Measurements from ENCODE around the gene WTAP.
"Not testable (repeated sequence)": the region's sequence is repeated elsewhere in the genome, so short reads cannot be mapped to it uniquely, and the experiment has no call there.

The WTAP gene

DNA sequence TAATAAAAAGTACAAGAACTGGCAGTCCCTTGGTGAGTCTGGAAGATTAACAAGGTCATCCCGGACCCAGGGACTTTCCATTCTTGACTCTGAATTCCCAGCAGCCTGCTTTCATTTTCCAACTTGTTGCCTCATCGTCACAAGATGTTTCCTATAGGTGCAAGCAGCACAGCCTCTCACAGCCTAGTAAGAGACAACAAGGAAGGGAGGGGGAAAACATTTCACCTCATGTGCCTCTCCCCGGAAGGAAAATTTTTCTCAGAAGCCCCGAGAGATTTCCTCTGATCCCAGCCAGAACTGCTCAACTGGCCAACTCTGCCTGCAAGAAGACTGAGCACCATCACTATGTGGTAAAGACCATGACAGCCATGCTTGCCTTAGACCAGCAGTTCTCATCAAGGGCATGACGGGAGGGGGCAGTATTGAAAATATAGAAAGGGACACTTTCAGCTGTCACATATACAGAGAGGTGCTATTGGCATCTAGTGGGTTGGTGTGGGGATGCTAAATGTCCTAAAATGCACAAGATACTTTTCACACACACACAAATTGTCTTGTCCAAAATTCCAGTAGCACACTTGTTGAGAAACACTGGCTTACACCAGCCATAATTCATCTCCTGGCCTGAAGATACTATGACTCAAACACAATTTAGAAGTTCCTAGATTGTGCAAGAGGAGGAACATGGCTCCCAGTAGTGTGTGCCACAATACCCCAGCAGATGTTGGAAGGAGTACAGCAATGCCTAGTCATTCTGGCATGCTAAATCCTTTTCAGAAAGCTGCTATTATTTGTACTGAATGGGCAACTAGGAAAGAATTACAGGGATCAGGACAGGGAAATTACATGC, 10.8 kb upstream of the WTAP start:
- H3K4me3 ChIP-seq (ENCODE audit: low read depth, low read length): no peak overlapping the region
- peak overlapping the region; percentile 72 for H3K27ac ChIP-seq
- DNase-seq: peak; percentile 65
- in situ Hi-C loops (cut with HindIII; ENCODE audit: low pct_ligation_motif_present, low sequenced_read_pairs): no loop called here
- H3K27me3 ChIP-seq (replicated peaks): no peaks in the 10 kb centered on the region
- no peak for TF ChIP-seq CTCF (IDR thresholded peaks at IDR 0.05; ENCODE audit: low read depth, low read length, missing control alignments)
- no peaks in the 10 kb centered on the region for H3K36me3 ChIP-seq (replicated peaks)

- H3K27ac ChIP-seq: no peak overlapping the region
- H3K36me3 ChIP-seq (replicated peaks): no peaks in the 10 kb centered on the region
- DNase-seq: no peak
- no peak for TF ChIP-seq CTCF (IDR thresholded peaks at IDR 0.05; ENCODE audit: low read depth, low read length, missing control alignments)
- in situ Hi-C loops (cut with HindIII; ENCODE audit: low pct_ligation_motif_present, low sequenced_read_pairs): no loop called here
- H3K27me3 ChIP-seq (replicated peaks): no peaks in the 10 kb centered on the region
- H3K4me3 ChIP-seq (ENCODE audit: low read depth, low read length): no peak overlapping the region
These were observed 8.7 kb upstream of the WTAP start for GRCh38 chr6:159718634-159719033.

DNA sequence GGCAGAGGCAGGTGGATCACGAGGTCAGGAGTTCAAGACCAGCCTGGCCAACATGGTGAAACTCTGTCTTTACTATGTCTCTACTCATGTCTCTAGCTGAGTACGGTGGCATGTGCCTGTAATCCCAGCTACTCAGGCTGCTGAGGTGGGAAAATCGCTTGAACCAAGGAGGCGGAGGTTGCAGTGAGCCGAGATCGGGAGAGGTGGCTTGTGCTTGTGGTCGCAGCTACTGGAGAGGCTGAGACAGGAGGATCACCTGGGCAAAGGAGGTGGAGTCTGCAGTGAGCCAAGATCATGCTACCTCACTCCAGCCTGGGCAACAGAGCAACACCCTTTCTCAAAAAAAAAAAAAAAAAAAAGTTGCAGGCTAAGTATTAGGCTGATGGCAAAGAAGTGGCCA, 8.0 kb upstream of the WTAP start:
- no peak for DNase-seq
- no peak for TF ChIP-seq CTCF (IDR thresholded peaks at IDR 0.05; ENCODE audit: low read depth, low read length, missing control alignments)
- H3K36me3 ChIP-seq (replicated peaks): no peaks in the 10 kb centered on the region
- H3K27me3 ChIP-seq (replicated peaks): no peaks in the 10 kb centered on the region
- H3K4me3 ChIP-seq (ENCODE audit: low read depth, low read length): no peak overlapping the region
- H3K27ac ChIP-seq: no peak overlapping the region
- in situ Hi-C loops (cut with HindIII; ENCODE audit: low pct_ligation_motif_present, low sequenced_read_pairs): no loop called here

- peak; percentile 47 for TF ChIP-seq CTCF (IDR thresholded peaks at IDR 0.05; ENCODE audit: low read depth, low read length, missing control alignments)
- no peak for DNase-seq
- Histone ChIP-seq H3K36me3 (replicated peaks) (no peaks in the 10 kb centered on the region), H3K4me3 (ENCODE audit: low read depth, low read length) (no peak overlapping the region), H3K27me3 (replicated peaks) (no peaks in the 10 kb centered on the region), H3K27ac (no peak overlapping the region)
- in situ Hi-C loops (cut with HindIII; ENCODE audit: low pct_ligation_motif_present, low sequenced_read_pairs): no loop called here
These were observed 6.6 kb upstream of the WTAP start for GRCh38 chr6:159720708-159721107.

GRCh38 chr6:159721981-159722380, 5.3 kb upstream of the WTAP start:
- H3K27me3 ChIP-seq (replicated peaks); H3K36me3 ChIP-seq (replicated peaks); H3K4me3 ChIP-seq (ENCODE audit: low read depth, low read length); DNase-seq; H3K27ac ChIP-seq; in situ Hi-C loops (cut with HindIII; ENCODE audit: low pct_ligation_motif_present, low sequenced_read_pairs): not testable (repeated sequence)

GRCh38 chr6:159722655-159723054, 4.7 kb upstream of the WTAP start:
- no peak overlapping the region for H3K27ac ChIP-seq
- no peak for DNase-seq
- H3K27me3 ChIP-seq (replicated peaks): no peaks in the 10 kb centered on the region
- H3K4me3 ChIP-seq (ENCODE audit: low read depth, low read length): no peak overlapping the region
- no peak for TF ChIP-seq CTCF (IDR thresholded peaks at IDR 0.05; ENCODE audit: low read depth, low read length, missing control alignments)
- in situ Hi-C loops (cut with HindIII; ENCODE audit: low pct_ligation_motif_present, low sequenced_read_pairs): no loop called here
- H3K36me3 ChIP-seq (replicated peaks): peaks cover 3% of the 10 kb centered on the region
